Stimulated activated CD4-positive, alpha-beta T cell treated with anti-CD3 and anti-CD28 coated beads, Interleukin-1b, Interleukin-23, amount 100 ng/mL, for 4 hours (primary cell): ENCODE results near the gene CEP55.
A peak's percentile ranks its signal among the peaks of the same experiment; 100 is the strongest.
"Not testable (repeated sequence)": the region's sequence is repeated elsewhere in the genome, so short reads cannot be mapped to it uniquely, and the experiment has no call there.

Experiments used
- DNase-seq, 2 donors: peaks; one replicate each; pipeline ENCODE4 v3.0.0-alpha.2; 2020; ENCODE audit warnings: low read depth in 2 of 2

CEP55 gene

GRCh38 chr10:93496322-93497041 is at the start of gene CEP55:
TSS of gene CEP55 (plus strand) at chr10:93496612. CDS start at chr10:93500052, 3,440 bp downstream.
- DNase-seq: peak; percentile 90 to 93

GRCh38 chr10:93447019-93447418 is 49.4 kb upstream of the CEP55 start:
- DNase-seq: no peak

- no peak for DNase-seq
Observed at GRCh38 chr10:93447970-93448369, 48.4 kb upstream of the CEP55 start.

- DNase-seq: no peak
Observed at GRCh38 chr10:93451244-93451947, 45.0 kb upstream of the CEP55 start.

- no peak for DNase-seq
Observed at GRCh38 chr10:93452143-93452542, 44.3 kb upstream of the CEP55 start.

- DNase-seq: no peak
Observed at GRCh38 chr10:93454146-93454545, 42.3 kb upstream of the CEP55 start.

- no peak for DNase-seq
Observed at GRCh38 chr10:93454736-93455135, 41.7 kb upstream of the CEP55 start.

GRCh38 chr10:93456480-93456879 is 39.9 kb upstream of the CEP55 start:
- DNase-seq: no peak

GRCh38 chr10:93457511-93457910 is 38.9 kb upstream of the CEP55 start:
- DNase-seq: no peak

- no peak for DNase-seq
Observed at GRCh38 chr10:93458821-93459257, 37.6 kb upstream of the CEP55 start.

- no peak for DNase-seq
Observed at GRCh38 chr10:93459466-93459865, 36.9 kb upstream of the CEP55 start.

- DNase-seq: no peak
Observed at GRCh38 chr10:93461109-93461806, 35.2 kb upstream of the CEP55 start.

- no peak for DNase-seq
Observed at GRCh38 chr10:93461807-93462178, 34.6 kb upstream of the CEP55 start.

- DNase-seq: no peak
Observed at GRCh38 chr10:93462371-93462770, 34.0 kb upstream of the CEP55 start.

GRCh38 chr10:93462881-93463280 is 33.5 kb upstream of the CEP55 start:
- DNase-seq: peak in 1 of 2 donors; percentile 4

GRCh38 chr10:93463723-93464476 is 32.5 kb upstream of the CEP55 start:
- DNase-seq: no peak

- no peak for DNase-seq
Observed at GRCh38 chr10:93464776-93465388, 31.5 kb upstream of the CEP55 start.

GRCh38 chr10:93465806-93466675 is 30.4 kb upstream of the CEP55 start:
- no peak for DNase-seq

GRCh38 chr10:93467635-93468034 is 28.8 kb upstream of the CEP55 start:
- not testable (repeated sequence) for DNase-seq

GRCh38 chr10:93468461-93469213 is 27.8 kb upstream of the CEP55 start:
- DNase-seq: no peak
